H1 (cell line): ENCODE results near the gene FARP2. TPM values are rescaled to one million over a fixed set of nuclear protein-coding genes. Genes with fewer than 3 reads are reported as not detected.

ENCODE experiments used
- CTCF ChIA-PET: fragments of 300-600 bp; sonication (Branson Sonifier 250); formaldehyde crosslinking; loops from one replicate; lab custom pipeline; 2021; ENCODE audit not compliant: partially characterized antibody; lab: Charles Lee
- POLR2A ChIA-PET: fragments of 300-600 bp; sonication (Branson Sonifier 250); formaldehyde crosslinking; loops from one replicate; lab custom pipeline; 2021; ENCODE audit warnings: inconsistent platforms; ENCODE audit not compliant: partially characterized antibody; lab: Charles Lee
- DNase-seq, 2 experiments: peaks; one replicate each; pipeline versions ENCODE4 v3.0.0 to v3.0.0-alpha.2; 2010 to 2022; ENCODE audit warnings: low spot score in 2 of 2, low read depth in 1 of 2, mixed read lengths in 1 of 2
- FAIRE-seq: peaks from 2 replicates; lab custom pipeline; 2011; peaks lifted over from hg19 to GRCh38; lab: Jason Lieb, UNC
- H2AFZ ChIP-seq: 2 replicates; pipeline ENCODE4 v1.8.1; 2012; ENCODE audit warnings: low read length, inconsistent platforms
- H2AK5ac ChIP-seq: 2 replicates; pipeline ENCODE4 v1.6.1; 2013; ENCODE audit warnings: low read depth, low read length
- H2BK120ac ChIP-seq: replicated peaks from 2 replicates; pipeline ENCODE3; 2013; ENCODE audit warnings: low read depth, low read length, inconsistent platforms
- H2BK12ac ChIP-seq: 2 replicates; pipeline ENCODE4 v1.6.1; 2013; ENCODE audit warnings: low read depth, low read length
- H2BK15ac ChIP-seq: 2 replicates; pipeline ENCODE4 v1.6.1; 2013; ENCODE audit warnings: low read length
- H2BK20ac ChIP-seq: 2 replicates; pipeline ENCODE4 v1.6.1; 2013; ENCODE audit warnings: low read length
- H2BK5ac ChIP-seq: 2 replicates; pipeline ENCODE4 v1.6.1; 2013; ENCODE audit warnings: low read depth, low read length
- H3K14ac ChIP-seq: 2 replicates; pipeline ENCODE4 v1.6.1; 2013; ENCODE audit warnings: inconsistent platforms; ENCODE audit not compliant: insufficient read length
- H3K18ac ChIP-seq: 2 replicates; pipeline ENCODE4 v1.6.1; 2013; ENCODE audit warnings: low read length; ENCODE audit errors: extremely low read depth
- H3K23ac ChIP-seq: 2 replicates; pipeline ENCODE4 v1.6.1; 2013; ENCODE audit warnings: inconsistent platforms; ENCODE audit not compliant: insufficient read length
- H3K23me2 ChIP-seq: 2 replicates; pipeline ENCODE4 v1.6.1; 2013; ENCODE audit warnings: low read depth, low read length
- H3K27ac ChIP-seq: 2 replicates; pipeline ENCODE4 v1.6.1; 2011; ENCODE audit warnings: low read depth, low read length, inconsistent platforms
- H3K27me3 ChIP-seq, 4 experiments: replicated peaks in 1 of 4; 1 replicate in 1 of 4; 2 replicates in 3 of 4; pipeline versions ENCODE4 v1.6.1 to v1.8.1; 2011 to 2013; ENCODE audit warnings: low read length in 3 of 4, mild to moderate bottlenecking in 3 of 4, inconsistent platforms in 2 of 4, mixed read lengths in 2 of 4, moderate library complexity in 1 of 4; ENCODE audit not compliant: control insufficient read depth in 3 of 4, insufficient read depth in 3 of 4; ENCODE audit errors: extremely low read depth in 1 of 4
- H3K36me3 ChIP-seq, 4 experiments: 2 replicates each; pipeline versions ENCODE4 v1.6.1 to v1.8.1; 2011 to 2013; ENCODE audit warnings: mild to moderate bottlenecking in 4 of 4, low read length in 3 of 4, moderate library complexity in 2 of 4, control low read depth in 1 of 4, inconsistent platforms in 1 of 4; ENCODE audit not compliant: insufficient read depth in 4 of 4, control insufficient read depth in 2 of 4
- H3K4ac ChIP-seq: replicated peaks from 2 replicates; pipeline ENCODE3; 2013; ENCODE audit warnings: low read length, low read depth, mixed read lengths, inconsistent platforms; ENCODE audit not compliant: insufficient read length
- H3K4me1 ChIP-seq, 4 experiments: replicated peaks in 1 of 4; 1 replicate in 1 of 4; 2 replicates in 3 of 4; pipeline versions ENCODE4 v1.6.1 to v1.8.1; 2011 to 2013; ENCODE audit warnings: low read length in 3 of 4, inconsistent platforms in 2 of 4, mixed read lengths in 1 of 4; ENCODE audit not compliant: insufficient read depth in 4 of 4, control insufficient read depth in 3 of 4
- H3K4me2 ChIP-seq, 2 experiments: 2 replicates each; pipeline versions ENCODE4 v1.6.1 to v1.8.1; 2011 to 2013; ENCODE audit warnings: low read depth in 2 of 2, low read length in 2 of 2, control low read depth in 1 of 2, inconsistent platforms in 1 of 2, mild to moderate bottlenecking in 1 of 2; ENCODE audit not compliant: insufficient read depth in 1 of 2
- H3K4me3 ChIP-seq, 4 experiments: fragments of 200-600, 300-600 bp in 1 of 4; sonication (generic), shearing (Covaris generic), sonication (Bioruptor Twin) in 1 of 4; 2 replicates each; pipeline versions ENCODE4 v1.5.1 to v1.8.1; 2011 to 2016; ENCODE audit warnings: low read length in 4 of 4, low read depth in 3 of 4, control low read depth in 2 of 4, inconsistent platforms in 2 of 4, mild to moderate bottlenecking in 2 of 4, mixed read lengths in 1 of 4, moderate library complexity in 1 of 4; ENCODE audit not compliant: insufficient read depth in 2 of 4; ENCODE audit errors: extremely low read depth in 1 of 4
- H3K56ac ChIP-seq: replicated peaks from 2 replicates; pipeline ENCODE3; 2013; ENCODE audit warnings: low read depth, mild to moderate bottlenecking, mixed read lengths, low read length, inconsistent platforms; ENCODE audit not compliant: insufficient read length
- H3K79me1 ChIP-seq: 2 replicates; pipeline ENCODE4 v1.6.1; 2013; ENCODE audit warnings: low read depth, low read length, control low read depth
- H3K79me2 ChIP-seq, 2 experiments: 2 replicates each; pipeline versions ENCODE4 v1.6.1 to v1.8.1; 2012 to 2013; ENCODE audit warnings: low read length in 2 of 2, mild to moderate bottlenecking in 2 of 2, inconsistent platforms in 1 of 2; ENCODE audit not compliant: insufficient read depth in 2 of 2, control insufficient read depth in 1 of 2
- H3K9ac ChIP-seq, 4 experiments: replicated peaks in 1 of 4; 1 replicate in 1 of 4; 2 replicates in 3 of 4; pipeline versions ENCODE4 v1.6.1 to v1.8.1; 2011 to 2013; ENCODE audit warnings: low read depth in 3 of 4, low read length in 3 of 4, control low read depth in 2 of 4, mild to moderate bottlenecking in 2 of 4, moderate library complexity in 2 of 4, inconsistent platforms in 1 of 4; ENCODE audit errors: extremely low read depth in 1 of 4
- H3K9me3 ChIP-seq, 2 experiments: 2 replicates each; pipeline versions ENCODE4 v1.6.1 to v1.8.1; 2012 to 2013; ENCODE audit warnings: mild to moderate bottlenecking in 2 of 2, moderate library complexity in 2 of 2, control low read depth in 1 of 2, inconsistent platforms in 1 of 2, low read depth in 1 of 2, low read length in 1 of 2, mixed read lengths in 1 of 2; ENCODE audit not compliant: insufficient read depth in 2 of 2
- H4K20me1 ChIP-seq, 2 experiments: replicated peaks in 1 of 2; 2 replicates each; pipeline versions ENCODE3 to v1.8.1; 2011 to 2013; ENCODE audit warnings: inconsistent platforms in 2 of 2, low read length in 2 of 2, mild to moderate bottlenecking in 1 of 2; ENCODE audit not compliant: insufficient read depth in 2 of 2, control insufficient read depth in 1 of 2
- H4K5ac ChIP-seq: 2 replicates; pipeline ENCODE4 v1.6.1; 2013; ENCODE audit warnings: low read length, low read depth, mixed read lengths, inconsistent platforms; ENCODE audit not compliant: insufficient read length
- H4K8ac ChIP-seq: 2 replicates; pipeline ENCODE4 v1.8.0; 2013; ENCODE audit warnings: mild to moderate bottlenecking, moderate library complexity, low read length, inconsistent platforms; ENCODE audit not compliant: insufficient read depth; ENCODE audit errors: extremely low read depth
- H4K91ac ChIP-seq: replicated peaks from 2 replicates; pipeline ENCODE3; 2013; ENCODE audit warnings: low read length, mixed read lengths, inconsistent platforms; ENCODE audit not compliant: insufficient read length
- ATF2 ChIP-seq: IDR thresholded peaks from 2 replicates; pipeline ENCODE4 v1.6.1; 2012; ENCODE audit warnings: low read length, inconsistent platforms
- BACH1 ChIP-seq: IDR thresholded peaks from 2 replicates; pipeline ENCODE4 v1.6.1; 2012; ENCODE audit warnings: low read length, improper control_type of control experiment
- BRCA1 ChIP-seq: IDR thresholded peaks from 2 replicates; pipeline ENCODE4 v1.6.1; 2012; ENCODE audit warnings: low read depth, low read length, improper control_type of control experiment
- CTCF ChIP-seq, 3 experiments: IDR thresholded peaks; 1 replicate in 2 of 3; 2 replicates in 1 of 3; pipeline versions ENCODE4 v1.5.1 to v1.6.1; 2011; ENCODE audit warnings: low read length in 3 of 3, mild to moderate bottlenecking in 3 of 3, inconsistent platforms in 2 of 3, low read depth in 1 of 3, moderate library complexity in 1 of 3; ENCODE audit not compliant: insufficient read depth in 1 of 3; ENCODE audit errors: control extremely low read depth in 1 of 3
- E2F6 ChIP-seq: IDR thresholded peaks from 2 replicates; pipeline ENCODE4 v1.6.1; 2012; ENCODE audit warnings: inconsistent platforms
- EZH2 ChIP-seq: fragments of 200-600 bp; sonication (generic); IDR thresholded peaks from 2 replicates; pipeline ENCODE4 v1.7.1; 2012; ENCODE audit warnings: low read depth, mild to moderate bottlenecking, moderate library complexity, low read length, inconsistent platforms; ENCODE audit not compliant: severe bottlenecking
- KDM5A ChIP-seq: fragments of 200-600 bp; IDR thresholded peaks from 2 replicates; pipeline ENCODE4 v1.7.1; 2012; ENCODE audit warnings: mild to moderate bottlenecking, low read length, inconsistent platforms, mixed read lengths
- RFX5 ChIP-seq: IDR thresholded peaks from 2 replicates; pipeline ENCODE4 v1.6.1; 2011; ENCODE audit warnings: low read depth, low read length, improper control_type of control experiment, borderline replicate concordance
- SP1 ChIP-seq: IDR thresholded peaks from 2 replicates; pipeline ENCODE4 v1.6.1; 2011; ENCODE audit warnings: low read depth, low read length
- WGBS, 2 experiments: shearing (Covaris generic) in 1 of 2; methylation state at CpG; one replicate each; pipeline versions ENCODE4 v1.1.6 to v1.1.7; 2013 to 2015; ENCODE audit warnings: low lambda C conversion rate in 2 of 2, mixed read lengths in 2 of 2, inconsistent platforms in 1 of 2, low coverage in 1 of 2, missing lambda C conversion rate in 1 of 2; ENCODE audit not compliant: insufficient replicate concordance in 2 of 2, insufficient coverage in 1 of 2, insufficient read length in 1 of 2; ENCODE audit errors: extremely low coverage in 1 of 2, missing lambda C conversion rate in 1 of 2; 5-methylcytosine and 5-hydroxymethylcytosine counted together
- polyA plus RNA-seq, 7 experiments: library from polyadenylated mRNA; depleted of rRNA in 3 of 7; stranded (reverse) in 5 of 7; unstranded in 2 of 7; fragments of >200 nt in 5 of 7; fragments of 200-250 nt in 2 of 7; gene quantifications; 1 replicate in 5 of 7; 2 replicates in 1 of 7; 4 replicates in 1 of 7; pipeline versions ENCODE4 v1.2.1 to v1.2.3, GENCODE V29; 2011 to 2013; ENCODE audit warnings: missing spikeins in 2 of 7, mixed read lengths in 2 of 7
- total RNA-seq: library from RNA; stranded (reverse); fragmentation: NEBNext Ultra II Directional; extraction: Animal tissue kit (Norgen Biotek cat#: 25700); gene quantifications from 2 replicates; pipeline ENCODE4 v1.2.1, GENCODE V29; 2021

The FARP2 gene
- total and polyA plus RNA-seq, 2 of the 8 experiments (the other 6 are each of a cell fraction or from before 2014, with no cell fraction given), result 12.4 to 33.4 TPM

- FAIRE-seq, result no peak
- no peak overlapping the region for H2BK20ac ChIP-seq
- H4K8ac ChIP-seq, result no peak overlapping the region
- H3K79me2 ChIP-seq, result peaks cover 0 to 49% of the 10 kb centered on the region in 2 experiments; a peak in 2 of 4 replicates
- no peak overlapping the region for H3K56ac ChIP-seq
- H3K4ac ChIP-seq, result no peak overlapping the region
- no peaks in the 10 kb centered on the region for H3K23me2 ChIP-seq
- no peak overlapping the region for H3K23ac ChIP-seq
- ChIA-PET CTCF (interaction anchor here (1.2 to 3.8 kb wide), 3 partner anchors 15 to 27 kb away, joined by 3 to 14 read pairs (median 13); no protein-coding TSS in a partner anchor), POLR2A (interaction anchor here (0.7 kb wide), 1 partner anchor 11 kb away, joined by 3 read pairs; no protein-coding TSS in a partner anchor)
- H3K4me2 ChIP-seq, result no peak overlapping the region
- H4K91ac ChIP-seq, result no peak overlapping the region
- no peaks in the 10 kb centered on the region for H3K27me3 ChIP-seq
- H3K9ac ChIP-seq, result no peak overlapping the region
- H4K20me1 ChIP-seq, result peaks cover 4 to 7% of the 10 kb centered on the region in 2 experiments
- no peak overlapping the region for H2BK120ac ChIP-seq
- no peak overlapping the region for H2BK15ac ChIP-seq
- H4K5ac ChIP-seq, result no peak overlapping the region
- H3K36me3 ChIP-seq, result no peaks in the 10 kb centered on the region; a peak in 1 of 8 replicates
- H3K9me3 ChIP-seq, result no peaks in the 10 kb centered on the region
- no peak overlapping the region for H2BK5ac ChIP-seq
- DNase-seq, result no peak
- no peak overlapping the region for H2AK5ac ChIP-seq
- peaks cover 2 to 9% (median 9%) of the 10 kb centered on the region in 4 experiments for H3K4me1 ChIP-seq
- no peak overlapping the region for H2BK12ac ChIP-seq
- no peak overlapping the region for H3K27ac ChIP-seq
- no peak overlapping the region for H3K14ac ChIP-seq
- no peak overlapping the region for H3K18ac ChIP-seq
- WGBS, 2 experiments, result 93% methylated on average over 2 of the region's 2 CpGs; no CpG with 5 or more reads in 1 of the 2 experiments
- H3K79me1 ChIP-seq, result peaks cover 9% of the 10 kb centered on the region
- no peak overlapping the region for H3K4me3 ChIP-seq
- H2AFZ ChIP-seq, result no peak overlapping the region
- TF ChIP-seq SP1 (no peak), KDM5A (no peak), E2F6 (no peak), ATF2 (no peak), CTCF (IDR thresholded peaks at IDR 0.05; ENCODE audit: control extremely low read depth in 1 of 3, insufficient read depth in 1 of 3, low read depth in 1 of 3, low read length in 3 of 3) (no peak), EZH2 (no peak), BRCA1 (no peak), BACH1 (no peak), RFX5 (no peak)
Observed at GRCh38 chr2:241364781-241365180, 8.7 kb downstream of the FARP2 start.
